Measurements from ENCODE around the gene KMT2E.

DNA sequence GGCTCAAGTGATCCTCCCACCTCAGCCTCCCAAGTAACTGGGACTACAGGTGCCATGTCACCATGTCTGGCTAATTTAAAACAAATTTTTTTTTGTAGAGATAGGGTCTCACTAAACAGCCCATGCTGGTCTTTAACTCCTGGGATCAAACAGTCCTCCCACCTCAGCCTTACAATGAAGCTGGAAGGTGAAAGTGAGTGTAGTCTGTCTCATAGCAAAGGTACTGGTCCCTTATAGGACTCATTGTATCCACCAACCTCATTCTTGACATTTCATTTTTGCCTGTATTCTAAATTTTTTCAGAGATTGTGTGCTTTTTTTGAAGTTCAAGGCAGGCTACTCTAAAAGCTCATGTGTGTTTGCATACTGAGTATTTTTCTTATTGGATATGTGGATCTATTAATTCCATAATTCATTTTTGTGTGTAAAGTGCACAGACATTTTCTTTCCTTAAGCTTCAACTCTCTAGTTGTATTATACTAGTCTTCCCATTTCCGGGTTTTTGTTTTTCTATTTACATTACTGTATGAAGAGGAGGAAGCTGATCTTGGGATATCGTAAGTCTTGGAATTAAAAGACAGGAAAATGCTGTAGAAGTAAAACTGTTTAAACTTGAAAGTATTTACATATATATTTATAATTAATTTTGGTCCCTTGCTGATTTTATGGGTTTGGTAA, 13.3 kb downstream of the KMT2E start:
- TF ChIP-seq, protein P1, sequence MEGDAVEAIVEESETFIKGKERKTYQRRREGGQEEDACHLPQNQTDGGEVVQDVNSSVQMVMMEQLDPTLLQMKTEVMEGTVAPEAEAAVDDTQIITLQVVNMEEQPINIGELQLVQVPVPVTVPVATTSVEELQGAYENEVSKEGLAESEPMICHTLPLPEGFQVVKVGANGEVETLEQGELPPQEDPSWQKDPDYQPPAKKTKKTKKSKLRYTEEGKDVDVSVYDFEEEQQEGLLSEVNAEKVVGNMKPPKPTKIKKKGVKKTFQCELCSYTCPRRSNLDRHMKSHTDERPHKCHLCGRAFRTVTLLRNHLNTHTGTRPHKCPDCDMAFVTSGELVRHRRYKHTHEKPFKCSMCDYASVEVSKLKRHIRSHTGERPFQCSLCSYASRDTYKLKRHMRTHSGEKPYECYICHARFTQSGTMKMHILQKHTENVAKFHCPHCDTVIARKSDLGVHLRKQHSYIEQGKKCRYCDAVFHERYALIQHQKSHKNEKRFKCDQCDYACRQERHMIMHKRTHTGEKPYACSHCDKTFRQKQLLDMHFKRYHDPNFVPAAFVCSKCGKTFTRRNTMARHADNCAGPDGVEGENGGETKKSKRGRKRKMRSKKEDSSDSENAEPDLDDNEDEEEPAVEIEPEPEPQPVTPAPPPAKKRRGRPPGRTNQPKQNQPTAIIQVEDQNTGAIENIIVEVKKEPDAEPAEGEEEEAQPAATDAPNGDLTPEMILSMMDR (conservative IDR thresholded peaks at IDR 0.05; ENCODE audit: low read depth, low read length) = no peak
- no peak for TF ChIP-seq EZH2 (IDR thresholded peaks at IDR 0.05; ENCODE audit: borderline replicate concordance, low read depth, low read length, poor library complexity, severe bottlenecking)
